GM18502 (cell line): ENCODE results near the gene TMEM98.
"Not testable (repeated sequence)": the region's sequence is repeated elsewhere in the genome, so short reads cannot be mapped to it uniquely, and the experiment has no call there.

Experiments used
- ATAC-seq: cut with Tn5 transposase; IDR thresholded peaks from one replicate; pipeline ENCODE4 v1.9.1; 2021; ENCODE audit warnings: mild to moderate bottlenecking; ENCODE audit not compliant: unreplicated experiment, poor library complexity

The TMEM98 gene

GRCh38 chr17:32913593-32913992, 14.4 kb upstream of the TMEM98 start:
- no peak for ATAC-seq

GRCh38 chr17:32914181-32914580, 13.8 kb upstream of the TMEM98 start:
- no peak for ATAC-seq

DNA sequence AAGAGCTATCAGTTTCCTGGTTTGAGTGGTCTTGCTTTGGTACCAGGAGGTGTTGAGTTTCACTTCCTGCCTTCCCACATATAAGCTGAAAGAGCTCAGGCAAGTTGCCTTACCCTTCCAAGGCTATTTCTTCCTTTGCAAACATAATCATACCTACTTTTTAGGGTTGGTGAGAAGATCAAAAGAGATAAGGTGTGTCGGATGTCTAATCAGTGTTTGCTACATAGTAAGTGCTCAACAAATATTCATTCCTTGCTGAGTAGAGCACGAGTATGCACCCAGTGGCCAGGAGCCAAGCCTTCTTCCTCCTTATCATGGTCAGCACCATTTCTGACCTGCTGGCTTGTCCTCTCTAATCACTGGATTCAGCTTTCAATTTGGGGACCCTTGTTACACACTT, 12.7 kb upstream of the TMEM98 start:
- ATAC-seq, result no peak

DNA sequence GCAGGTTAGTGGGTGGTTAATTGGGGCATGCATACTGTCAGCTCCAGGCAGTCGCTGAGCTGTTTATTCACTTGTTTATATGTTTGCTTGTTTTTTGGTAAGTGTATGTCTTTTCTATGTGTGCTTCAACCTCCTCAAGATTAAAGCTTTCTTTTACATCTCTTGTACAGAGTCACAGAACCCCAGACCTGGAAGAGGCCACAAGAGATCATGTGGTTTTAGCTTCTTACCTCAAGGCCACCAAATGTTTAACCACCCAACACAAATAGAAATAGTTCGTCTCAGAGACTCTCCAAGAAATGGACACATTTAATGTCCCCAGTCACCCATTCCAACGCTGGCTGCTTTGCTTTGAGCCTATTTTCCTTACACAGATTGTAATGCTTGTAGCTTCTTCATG, 11.8 kb upstream of the TMEM98 start:
- ATAC-seq, result no peak

GRCh38 chr17:32917081-32917480, 10.9 kb upstream of the TMEM98 start:
- ATAC-seq, result no peak

DNA sequence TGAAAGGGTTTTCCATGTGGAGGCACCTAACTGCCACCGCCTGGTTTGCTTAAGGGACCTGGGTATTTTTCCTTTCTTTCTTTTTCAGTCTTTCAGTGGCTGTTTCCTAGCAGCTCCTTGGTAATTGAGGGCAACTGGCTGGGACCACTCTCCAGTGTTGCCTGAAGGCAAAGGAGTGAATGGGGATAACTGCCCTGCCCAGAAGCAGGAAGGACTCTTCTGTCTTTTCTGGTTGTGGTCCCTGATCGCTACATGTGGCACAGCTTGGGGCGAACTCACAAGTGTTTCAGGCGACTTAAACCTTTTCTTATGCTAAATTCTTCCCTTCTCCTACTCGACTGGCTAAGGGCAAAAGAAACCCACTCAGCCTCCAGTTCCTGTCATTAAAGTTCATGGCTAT, 10.1 kb upstream of the TMEM98 start:
- ATAC-seq, result no peak

DNA sequence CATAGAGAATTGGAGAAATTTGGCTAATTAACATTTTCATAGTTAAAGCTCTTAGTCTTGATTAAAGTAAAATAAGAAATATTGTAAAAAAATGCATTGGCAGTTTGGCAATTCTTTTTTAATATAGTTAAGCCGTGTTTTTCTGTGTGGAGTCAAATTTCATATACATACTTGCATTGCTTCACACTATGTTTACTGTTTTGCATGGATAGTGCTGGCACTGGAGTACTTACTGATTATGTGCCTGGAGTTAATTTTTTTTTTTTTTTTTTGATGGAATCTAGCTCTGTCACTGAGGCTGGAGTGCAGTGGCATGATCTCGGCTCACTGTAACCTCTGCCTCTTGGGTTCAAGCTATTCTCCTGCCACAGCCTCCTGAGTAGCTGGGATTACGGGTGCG, 8.1 kb upstream of the TMEM98 start:
- ATAC-seq, result not testable (repeated sequence)

DNA sequence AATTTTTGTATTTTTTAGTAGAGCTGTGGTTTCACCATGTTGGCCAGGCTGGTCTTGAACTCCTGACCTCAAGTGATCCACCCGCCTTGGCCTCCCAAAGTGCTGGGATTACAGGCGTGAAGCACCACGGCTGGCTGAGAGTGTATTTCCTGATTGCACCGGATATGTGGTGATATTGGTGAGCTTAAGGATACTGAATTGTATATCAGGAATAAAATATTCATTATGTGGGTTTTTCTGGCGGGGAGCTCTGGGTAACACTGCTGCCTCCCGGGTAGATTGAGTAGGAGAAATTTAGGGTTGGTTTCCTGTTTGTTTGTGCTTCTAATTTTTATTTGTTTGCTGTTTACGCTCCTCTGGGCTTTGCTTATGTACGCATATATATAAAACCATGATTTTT, 7.7 kb upstream of the TMEM98 start:
- ATAC-seq, result no peak

DNA sequence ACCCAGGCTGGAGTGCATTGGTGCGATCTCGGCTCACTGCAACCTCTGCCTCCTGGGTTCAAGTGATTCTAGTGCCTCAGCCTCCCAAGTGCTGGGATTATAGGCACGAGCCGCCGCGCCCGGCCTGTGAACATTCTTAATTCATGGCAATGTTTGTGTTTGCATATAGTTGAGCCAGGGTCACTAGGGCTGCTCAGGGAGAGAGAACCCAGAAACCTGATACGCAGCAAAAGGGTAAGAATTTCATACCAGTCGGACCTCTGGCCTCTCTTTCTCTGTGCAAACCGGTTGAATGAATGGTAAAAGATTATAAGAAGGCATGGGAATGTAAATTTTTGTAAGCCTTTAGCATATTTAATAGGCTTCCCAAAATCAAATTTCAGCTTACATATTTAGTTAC, 6.9 kb upstream of the TMEM98 start:
- ATAC-seq, result no peak

GRCh38 chr17:32923905-32924304, 4.0 kb upstream of the TMEM98 start:
- ATAC-seq, result not testable (repeated sequence)

- ATAC-seq, result no peak
Observed at GRCh38 chr17:32926183-32926582, 1.8 kb upstream of the TMEM98 start.

DNA sequence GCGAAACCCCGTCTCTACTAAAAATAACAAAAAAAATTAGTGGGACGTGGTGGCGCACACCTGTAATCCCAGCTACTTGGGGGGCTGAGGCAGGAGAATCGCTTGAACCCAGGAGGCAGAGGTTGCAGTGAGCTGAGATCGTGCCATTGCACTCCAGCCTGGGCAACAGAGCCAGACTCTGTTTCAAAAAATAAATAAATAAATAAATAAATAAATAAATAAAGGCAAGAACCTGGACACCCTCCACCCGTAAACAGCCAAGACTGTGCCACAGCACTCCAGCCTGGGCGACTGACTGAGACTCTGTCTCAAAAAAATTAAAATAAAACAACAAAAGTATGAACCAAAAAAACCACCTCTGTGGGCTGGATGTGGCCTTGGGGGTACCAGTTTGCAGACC, 1.2 kb upstream of the TMEM98 start:
- ATAC-seq, result not testable (repeated sequence)

DNA sequence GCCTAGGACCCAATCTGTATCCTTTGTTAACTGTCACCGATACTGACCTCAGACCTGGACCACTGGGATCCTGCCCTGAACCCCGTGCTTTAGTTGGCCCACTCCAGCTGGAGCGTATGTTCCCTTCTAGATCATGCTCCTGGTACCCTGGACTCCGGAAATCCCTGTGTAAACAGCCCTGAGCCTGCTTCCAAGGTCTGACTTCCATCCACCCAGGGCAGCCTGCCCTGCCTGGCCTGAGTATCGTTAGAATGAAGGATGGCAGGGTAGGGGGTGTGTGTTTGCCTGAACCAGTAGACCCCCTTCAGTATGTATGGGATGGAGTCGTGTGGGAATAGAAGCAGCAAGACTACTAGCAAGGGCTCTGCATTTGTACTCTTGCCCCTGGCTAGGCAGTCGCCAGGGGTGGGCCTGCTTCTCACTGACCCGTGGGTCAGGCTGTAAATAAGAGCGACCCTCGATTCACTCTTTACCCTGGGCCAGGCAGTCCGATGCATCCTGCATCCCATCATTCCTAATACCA, 691 bp upstream of the TMEM98 start:
- no peak for ATAC-seq

DNA sequence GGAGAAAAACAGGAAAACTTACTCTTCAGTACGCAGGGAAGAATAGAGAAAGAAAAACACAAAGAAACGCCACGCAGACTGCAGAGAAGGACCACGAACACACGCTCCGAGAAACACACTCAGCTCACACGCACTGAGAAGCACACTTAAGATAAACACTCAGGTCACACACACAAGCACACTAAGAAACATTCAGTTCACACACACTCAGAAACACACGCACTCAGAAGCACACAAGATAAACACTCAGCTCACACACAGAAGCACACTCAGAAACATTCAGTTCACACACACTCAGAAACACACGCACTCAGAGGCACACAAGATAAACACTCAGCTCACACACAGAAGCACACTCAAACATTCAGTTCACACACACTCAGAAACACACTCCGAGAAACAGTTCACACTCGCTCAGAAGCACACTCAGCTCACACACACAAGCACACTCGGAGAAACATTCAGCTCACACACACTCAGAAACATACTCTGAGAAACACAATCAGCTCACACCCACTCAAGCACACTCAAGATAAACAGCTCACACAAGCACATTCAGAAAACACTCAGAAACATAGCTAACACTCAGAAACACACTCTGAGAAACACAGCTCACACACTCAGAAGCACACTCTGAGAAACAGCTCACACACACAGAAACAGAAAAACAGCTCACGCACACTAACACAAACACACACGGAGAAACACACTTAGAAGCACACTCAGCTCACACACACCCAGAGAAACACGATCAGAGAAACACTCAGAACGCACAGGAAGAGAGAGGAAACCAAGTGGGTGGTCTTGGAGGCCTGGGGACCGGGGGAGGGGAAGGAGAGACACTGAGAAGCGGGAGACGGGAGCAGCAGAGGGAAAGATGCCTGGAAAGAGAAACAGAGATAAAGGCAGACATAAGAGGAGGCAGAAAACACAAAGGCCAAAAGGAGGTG, 908 bp downstream of the TMEM98 start:
- ATAC-seq, result no peak

DNA sequence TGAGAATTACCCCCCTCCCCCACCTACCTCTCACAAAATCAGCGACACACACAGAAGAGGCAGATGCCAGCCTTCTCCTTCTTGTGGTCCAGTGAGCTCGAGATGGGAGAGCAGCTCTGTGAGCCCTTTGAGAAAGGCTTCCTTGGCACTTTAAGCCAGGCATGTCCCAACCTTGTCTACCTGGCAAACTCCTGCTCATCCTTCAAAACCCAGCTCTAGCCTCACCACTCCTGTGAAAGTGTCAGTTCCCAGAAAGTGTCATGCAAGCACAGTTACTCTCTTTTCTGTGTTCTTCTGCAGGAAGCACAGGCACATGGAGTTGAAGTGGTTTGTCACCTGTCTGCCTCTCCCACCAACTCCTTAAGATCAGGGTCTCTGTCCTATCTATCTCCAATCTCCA, 1.6 kb downstream of the TMEM98 start:
- no peak for ATAC-seq

DNA sequence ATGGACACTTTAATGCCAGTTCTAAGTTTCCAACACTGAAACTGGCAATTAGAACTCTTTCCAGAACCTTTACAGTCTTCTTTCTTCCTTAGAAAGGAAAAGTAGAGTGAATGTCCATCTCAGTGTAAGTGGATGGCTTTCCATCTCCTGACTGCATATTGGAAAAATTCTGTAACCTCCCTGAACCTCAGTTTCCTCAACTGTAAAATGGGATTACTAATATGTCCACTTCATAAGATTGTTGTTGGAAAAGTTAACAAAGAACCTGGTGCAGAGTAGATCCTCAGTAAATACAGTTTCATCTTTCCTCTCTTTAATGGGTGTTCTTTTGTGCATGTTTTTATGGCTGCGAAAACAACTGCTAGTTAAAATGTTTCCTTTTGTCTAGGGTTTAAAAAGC, 2.6 kb downstream of the TMEM98 start:
- ATAC-seq, result no peak

DNA sequence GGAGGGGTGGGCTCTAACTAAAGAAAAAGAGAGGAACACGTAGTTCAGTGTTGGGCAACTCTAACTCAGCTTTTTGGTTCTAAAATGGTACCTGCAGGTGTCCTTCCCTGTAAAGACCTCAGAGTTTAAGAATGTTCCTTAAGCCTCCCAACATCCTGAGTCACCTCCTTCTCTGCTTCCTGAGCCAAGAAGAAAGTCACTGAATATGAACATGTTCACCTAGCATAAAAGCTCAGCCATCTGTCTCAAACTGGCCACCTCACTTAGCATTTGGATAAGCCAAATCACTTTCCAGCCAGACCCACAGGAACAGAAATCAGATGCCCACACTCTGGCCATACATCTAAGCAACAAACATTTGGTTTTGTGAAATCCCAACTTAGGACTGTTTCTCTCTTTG, 3.7 kb downstream of the TMEM98 start:
- no peak for ATAC-seq

- ATAC-seq, result no peak
Observed at GRCh38 chr17:32933881-32934280, 5.9 kb downstream of the TMEM98 start.

GRCh38 chr17:32935726-32936125, 7.8 kb downstream of the TMEM98 start:
- no peak for ATAC-seq

- no peak for ATAC-seq
Observed at GRCh38 chr17:32936186-32936893, 8.4 kb downstream of the TMEM98 start.

DNA sequence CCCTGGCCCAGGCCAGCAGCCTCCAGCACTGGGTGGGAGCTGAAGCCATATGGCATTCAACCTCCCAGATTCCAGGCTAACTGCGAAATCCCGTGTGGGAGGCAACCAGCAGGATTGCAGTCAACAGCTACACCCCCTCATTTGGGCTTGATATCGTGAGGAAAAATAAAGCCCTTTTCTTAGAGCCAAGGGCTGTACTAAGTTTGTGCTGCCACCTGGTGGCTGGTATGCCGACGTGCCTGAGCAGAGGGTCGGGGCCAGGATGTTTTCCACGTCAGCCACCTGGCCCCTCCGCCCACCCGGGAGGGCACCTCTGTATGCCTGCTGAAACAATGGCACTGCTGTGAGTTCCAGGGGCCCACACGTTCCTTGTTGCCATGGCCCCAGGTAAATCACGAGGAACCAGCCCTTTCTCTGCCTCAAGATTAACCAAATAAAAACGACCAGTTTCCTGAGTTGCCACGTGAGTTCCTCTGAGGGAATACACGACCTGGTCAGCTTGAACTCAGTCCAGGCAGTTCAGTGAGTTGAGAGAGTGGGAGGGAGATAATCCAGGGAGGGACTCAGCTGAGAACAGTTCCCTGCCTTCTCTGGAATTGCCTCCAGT, 9.0 kb downstream of the TMEM98 start:
- no peak for ATAC-seq
